WTC11 (cell line): ENCODE data around the gene PTPDC1. TPM values are rescaled to one million over a fixed set of nuclear protein-coding genes. Genes with fewer than 3 reads are reported as not detected.

ENCODE experiments used
- ATAC-seq: fragments of 200-7000 bp; cut with Tn5 transposase; 2 replicates; pipeline ENCODE4 v1.10.0; 2021; ENCODE audit warnings: mild to moderate bottlenecking, moderate library complexity
- CTCF ChIA-PET: fragments of 300-600 bp; sonication (Branson Sonifier 250); formaldehyde crosslinking; loops from one replicate; lab custom pipeline; 2021; ENCODE audit warnings: antibody characterized with exemption; lab: Charles Lee
- POLR2A ChIA-PET: fragments of 350-600 bp; sonication (Branson Sonifier 250); formaldehyde crosslinking; loops from one replicate; lab custom pipeline; 2021; ENCODE audit warnings: antibody characterized with exemption; lab: Charles Lee
- DNase-seq: peaks from one replicate; pipeline ENCODE4 v3.0.0; 2021; ENCODE audit warnings: low spot score
- H3K27ac Mint-ChIP-seq: 2 replicates; pipeline ENCODE4 v1.8.0; 2021; ENCODE audit warnings: mixed read lengths
- H3K27me3 Mint-ChIP-seq: 2 replicates; pipeline ENCODE4 v1.8.0; 2021; ENCODE audit warnings: low read depth, mild to moderate bottlenecking, moderate library complexity, mixed read lengths
- H3K36me3 Mint-ChIP-seq: 2 replicates; pipeline ENCODE4 v1.8.0; 2021; ENCODE audit warnings: mixed read lengths
- H3K4me1 Mint-ChIP-seq: 2 replicates; pipeline ENCODE4 v1.8.0; 2022; ENCODE audit warnings: mixed read lengths
- H3K4me3 Mint-ChIP-seq: 2 replicates; pipeline ENCODE4 v1.8.0; 2021; ENCODE audit warnings: mild to moderate bottlenecking, moderate library complexity, mixed read lengths
- H3K9me3 Mint-ChIP-seq: 2 replicates; pipeline ENCODE4 v1.8.0; 2021; ENCODE audit warnings: mixed read lengths
- ATF3 ChIP-seq: sonication (generic); formaldehyde crosslinking; conservative IDR thresholded peaks from 2 replicates; pipeline ENCODE4 v1.8.1; 2022; ENCODE audit warnings: mild to moderate bottlenecking, missing genetic modification reagents
- E2F4 ChIP-seq: sonication (generic); formaldehyde crosslinking; IDR thresholded peaks from 2 replicates; pipeline ENCODE4 v1.8.1; 2022; ENCODE audit warnings: low read depth, mild to moderate bottlenecking, moderate library complexity, missing genetic modification reagents, borderline replicate concordance
- E2F5 ChIP-seq: sonication (generic); formaldehyde crosslinking; IDR thresholded peaks from 2 replicates; pipeline ENCODE4 v1.8.1; 2022; ENCODE audit warnings: mild to moderate bottlenecking, moderate library complexity, missing genetic modification reagents
- EMX1 ChIP-seq: fragments of 250-450 bp; sonication (Bioruptor Pico); IDR thresholded peaks from 2 replicates; pipeline ENCODE4 v1.8.0; 2021; ENCODE audit warnings: mild to moderate bottlenecking
- GABPB1 ChIP-seq: sonication (generic); formaldehyde crosslinking; IDR thresholded peaks from 2 replicates; pipeline ENCODE4 v1.8.1; 2023; ENCODE audit warnings: mild to moderate bottlenecking, missing genetic modification reagents
- GRHL2 ChIP-seq: fragments of 250-450 bp; sonication (Bioruptor Pico); IDR thresholded peaks from 2 replicates; pipeline ENCODE4 v1.8.0; 2022; ENCODE audit warnings: mild to moderate bottlenecking, moderate library complexity; ENCODE audit not compliant: insufficient replicate concordance, severe bottlenecking
- JUN ChIP-seq: sonication (generic); formaldehyde crosslinking; IDR thresholded peaks from 2 replicates; pipeline ENCODE4 v1.8.0; 2023; ENCODE audit warnings: mild to moderate bottlenecking, missing genetic modification reagents
- MLX ChIP-seq: sonication (generic); formaldehyde crosslinking; IDR thresholded peaks from 2 replicates; pipeline ENCODE4 v1.8.1; 2023; ENCODE audit warnings: mild to moderate bottlenecking, missing genetic modification reagents, moderate library complexity
- OVOL2 ChIP-seq: fragments of 250-450 bp; sonication (Bioruptor Pico); IDR thresholded peaks from 2 replicates; pipeline ENCODE4 v1.9.0; 2021; ENCODE audit warnings: mild to moderate bottlenecking, borderline replicate concordance
- PRDM15 ChIP-seq: sonication (generic); formaldehyde crosslinking; IDR thresholded peaks from 2 replicates; pipeline ENCODE4 v1.8.0; 2022; ENCODE audit warnings: missing genetic modification reagents
- RELA ChIP-seq: sonication (generic); formaldehyde crosslinking; IDR thresholded peaks from 2 replicates; pipeline ENCODE4 v1.8.1; 2022; ENCODE audit warnings: missing genetic modification reagents, mild to moderate bottlenecking, borderline replicate concordance
- STAT6 ChIP-seq: sonication (generic); formaldehyde crosslinking; conservative IDR thresholded peaks from 2 replicates; pipeline ENCODE4 v1.8.1; 2023; ENCODE audit warnings: mild to moderate bottlenecking, low read depth, missing genetic modification reagents, moderate library complexity
- TEAD1 ChIP-seq: sonication (generic); formaldehyde crosslinking; IDR thresholded peaks from 2 replicates; pipeline ENCODE4 v1.8.0; 2022; ENCODE audit warnings: mild to moderate bottlenecking, missing genetic modification reagents
- ZNF396 ChIP-seq: fragments of 250-450 bp; sonication (Bioruptor Pico); IDR thresholded peaks from 2 replicates; pipeline ENCODE4 v1.8.0; 2021; ENCODE audit warnings: mild to moderate bottlenecking, moderate library complexity, borderline replicate concordance
- ZNF416 ChIP-seq: fragments of 250-450 bp; sonication (Bioruptor Pico); IDR thresholded peaks from 2 replicates; pipeline ENCODE4 v1.9.0; 2021; ENCODE audit warnings: mild to moderate bottlenecking, inconsistent platforms
- total RNA-seq: library from RNA; stranded (reverse); gene quantifications from 3 replicates; pipeline ENCODE4 v1.2.3, GENCODE V29; 2021
- TF ChIP-seq, protein P1 (sequence below): sonication (generic); formaldehyde crosslinking; IDR thresholded peaks from 2 replicates; pipeline ENCODE4 v1.8.0; 2022; ENCODE audit warnings: mild to moderate bottlenecking, missing genetic modification reagents
- TF ChIP-seq, protein P2 (sequence below): sonication (generic); formaldehyde crosslinking; IDR thresholded peaks from 2 replicates; pipeline ENCODE4 v1.8.1; 2023; ENCODE audit warnings: mild to moderate bottlenecking, moderate library complexity, missing genetic modification reagents

PTPDC1 gene
- total RNA-seq, 1 experiment from 2014 or later = 9.2 TPM

DNA sequence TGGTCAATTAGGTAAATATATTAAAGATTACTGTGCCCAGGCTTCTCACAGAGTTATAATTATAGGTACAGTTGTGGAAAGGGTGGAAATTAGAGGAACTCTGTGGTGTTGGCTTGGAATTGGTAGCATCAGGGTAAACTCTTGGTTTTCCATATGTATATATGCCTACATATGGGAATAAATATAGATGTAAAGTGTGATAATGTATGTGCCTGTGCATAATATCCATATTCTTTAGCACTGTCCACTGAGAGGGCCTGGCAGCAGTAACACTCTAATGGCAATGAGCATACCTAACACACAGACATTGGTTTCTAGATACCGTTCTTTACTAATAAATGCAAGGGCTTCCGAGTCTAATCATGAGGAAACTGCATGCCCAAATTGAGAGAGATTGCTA is 4.0 kb upstream of the PTPDC1 start:
- Mint-ChIP-seq H3K4me1 (peaks cover 14% of the 10 kb centered on the region), H3K4me3 (no peak overlapping the region), H3K36me3 (no peaks in the 10 kb centered on the region), H3K9me3 (no peaks in the 10 kb centered on the region), H3K27me3 (no peaks in the 10 kb centered on the region), H3K27ac (no peak overlapping the region)
- ATAC-seq (no peak), DNase-seq (no peak)
- POLR2A ChIA-PET = no interaction called here
- CTCF ChIA-PET = no interaction called here
- TF ChIP-seq PRDM15 (CRISPR knock-in tag) (no peak), ATF3 (CRISPR knock-in tag) (no peak), MLX (CRISPR knock-in tag) (no peak), TEAD1 (CRISPR knock-in tag) (no peak), OVOL2 (CRISPR knock-in tag) (no peak), JUN (no peak), EMX1 (CRISPR knock-in tag) (no peak), GRHL2 (no peak), E2F4 (no peak), ZNF396 (CRISPR knock-in tag) (no peak), RELA (CRISPR knock-in tag) (no peak), ZNF416 (CRISPR knock-in tag) (no peak), STAT6 (CRISPR knock-in tag) (no peak), E2F5 (CRISPR knock-in tag) (no peak), GABPB1 (CRISPR knock-in tag) (no peak)
- TF ChIP-seq, protein P1, sequence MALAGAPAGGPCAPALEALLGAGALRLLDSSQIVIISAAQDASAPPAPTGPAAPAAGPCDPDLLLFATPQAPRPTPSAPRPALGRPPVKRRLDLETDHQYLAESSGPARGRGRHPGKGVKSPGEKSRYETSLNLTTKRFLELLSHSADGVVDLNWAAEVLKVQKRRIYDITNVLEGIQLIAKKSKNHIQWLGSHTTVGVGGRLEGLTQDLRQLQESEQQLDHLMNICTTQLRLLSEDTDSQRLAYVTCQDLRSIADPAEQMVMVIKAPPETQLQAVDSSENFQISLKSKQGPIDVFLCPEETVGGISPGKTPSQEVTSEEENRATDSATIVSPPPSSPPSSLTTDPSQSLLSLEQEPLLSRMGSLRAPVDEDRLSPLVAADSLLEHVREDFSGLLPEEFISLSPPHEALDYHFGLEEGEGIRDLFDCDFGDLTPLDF (CRISPR knock-in tag) = no peak
- TF ChIP-seq, protein P2, sequence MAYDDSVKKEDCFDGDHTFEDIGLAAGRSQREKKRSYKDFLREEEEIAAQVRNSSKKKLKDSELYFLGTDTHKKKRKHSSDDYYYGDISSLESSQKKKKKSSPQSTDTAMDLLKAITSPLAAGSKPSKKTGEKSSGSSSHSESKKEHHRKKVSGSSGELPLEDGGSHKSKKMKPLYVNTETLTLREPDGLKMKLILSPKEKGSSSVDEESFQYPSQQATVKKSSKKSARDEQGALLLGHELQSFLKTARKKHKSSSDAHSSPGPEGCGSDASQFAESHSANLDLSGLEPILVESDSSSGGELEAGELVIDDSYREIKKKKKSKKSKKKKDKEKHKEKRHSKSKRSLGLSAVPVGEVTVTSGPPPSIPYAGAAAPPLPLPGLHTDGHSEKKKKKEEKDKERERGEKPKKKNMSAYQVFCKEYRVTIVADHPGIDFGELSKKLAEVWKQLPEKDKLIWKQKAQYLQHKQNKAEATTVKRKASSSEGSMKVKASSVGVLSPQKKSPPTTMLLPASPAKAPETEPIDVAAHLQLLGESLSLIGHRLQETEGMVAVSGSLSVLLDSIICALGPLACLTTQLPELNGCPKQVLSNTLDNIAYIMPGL (CRISPR knock-in tag) = no peak
